ENCODE measurements around the gene SYPL1. TPM values are rescaled to one million over a fixed set of nuclear protein-coding genes. Genes with fewer than 3 reads are reported as not detected.

The SYPL1 gene
- total RNA-seq, 1 experiment from 2014 or later = 98.3 TPM

- POLR2A ChIA-PET = no interaction called here
- Histone ChIP-seq H3K4me3 (ENCODE audit: low read depth in 2 of 2, low read length in 2 of 2) (no peak overlapping the region), H3K27ac (ENCODE audit: low read length) (0 out of 2 replicates have a peak overlapping the region, but pooled peaks have one; percentile 26), H3K36me3 (ENCODE audit: control insufficient read depth, insufficient read depth, low read length) (no peaks in the 10 kb centered on the region), H3K4me1 (ENCODE audit: control insufficient read depth, insufficient read depth, low read length) (peaks cover 17% of the 10 kb centered on the region), H3K9me3 (ENCODE audit: control insufficient read depth, insufficient read depth, low read depth, low read length) (no peaks in the 10 kb centered on the region), H3K27me3 (ENCODE audit: control insufficient read depth, insufficient read depth, low read length) (no peaks in the 10 kb centered on the region)
- no TSS peak for BruUV-seq (replicated peaks)
- ATAC-seq (no peak), DNase-seq (ENCODE audit: low read depth, low spot score) (no peak)
- CTCF ChIA-PET = no interaction called here
- intact Hi-C loops (cut with micrococcal nuclease; ENCODE audit: unreplicated experiment) (no loop called here), in situ Hi-C loops (cut with HindIII; ENCODE audit: low pct_unique_long_range_greater_than_20kb, low sequenced_read_pairs) (loop anchor here (25.0 kb wide), 1 partner anchor 90 kb away; no protein-coding TSS in a partner anchor)
- TF ChIP-seq SIN3A (IDR thresholded peaks at IDR 0.05; ENCODE audit: borderline replicate concordance, insufficient read depth, low read depth, low read length) (no peak), POLR2AphosphoS5 (IDR thresholded peaks at IDR 0.05; ENCODE audit: low read depth, low read length) (no peak), CTCF (IDR thresholded peaks at IDR 0.05) (no peak), REST (IDR thresholded peaks at IDR 0.05; ENCODE audit: insufficient read depth in 1 of 2, low read depth in 2 of 2, low read length in 1 of 2) (no peak), TCF7L2 (IDR thresholded peaks at IDR 0.05; ENCODE audit: low read depth, low read length) (0 out of 2 replicates have a peak, but pooled peaks have one; percentile 36)
Measured at GRCh38 chr7:106071999-106072714, 40.0 kb downstream of the SYPL1 start.

- CTCF ChIA-PET = no interaction called here
- no TSS peak for BruUV-seq (replicated peaks)
- no peak for TF ChIP-seq REST (IDR thresholded peaks at IDR 0.05; ENCODE audit: insufficient read depth in 1 of 2, low read depth in 2 of 2, low read length in 1 of 2)
- TF ChIP-seq SIN3A (IDR thresholded peaks at IDR 0.05; ENCODE audit: borderline replicate concordance, insufficient read depth, low read depth, low read length) = no peak
- no peak for TF ChIP-seq TCF7L2 (IDR thresholded peaks at IDR 0.05; ENCODE audit: low read depth, low read length)
- no peak for TF ChIP-seq CTCF (IDR thresholded peaks at IDR 0.05)
- no peak for TF ChIP-seq POLR2AphosphoS5 (IDR thresholded peaks at IDR 0.05; ENCODE audit: low read depth, low read length)
- intact Hi-C loops (cut with micrococcal nuclease; ENCODE audit: unreplicated experiment) (no loop called here), in situ Hi-C loops (cut with HindIII; ENCODE audit: low pct_unique_long_range_greater_than_20kb, low sequenced_read_pairs) (loop anchor here (25.0 kb wide), 1 partner anchor 91 kb away; no protein-coding TSS in a partner anchor)
- Histone ChIP-seq H3K4me3 (ENCODE audit: low read depth in 2 of 2, low read length in 2 of 2) (no peak overlapping the region), H3K27ac (ENCODE audit: low read length) (peak overlapping the region; percentile 37; the same call in 1 of the 2 replicates), H3K9me3 (ENCODE audit: control insufficient read depth, insufficient read depth, low read depth, low read length) (no peaks in the 10 kb centered on the region), H3K4me1 (ENCODE audit: control insufficient read depth, insufficient read depth, low read length) (peaks cover 18% of the 10 kb centered on the region), H3K36me3 (ENCODE audit: control insufficient read depth, insufficient read depth, low read length) (no peaks in the 10 kb centered on the region), H3K27me3 (ENCODE audit: control insufficient read depth, insufficient read depth, low read length) (no peaks in the 10 kb centered on the region)
- no peak for ATAC-seq
- no peak for DNase-seq (ENCODE audit: low read depth, low spot score)
- POLR2A ChIA-PET = no interaction called here
Measured at GRCh38 chr7:106071356-106071998, 40.6 kb downstream of the SYPL1 start.

Measured in Panc1 (cell line).